G401 (cell line): ENCODE data around the gene OTUD4. TPM values are rescaled to one million over a fixed set of nuclear protein-coding genes. Genes with fewer than 3 reads are reported as not detected.
"Not testable (repeated sequence)": the region's sequence is repeated elsewhere in the genome, so short reads cannot be mapped to it uniquely, and the experiment has no call there.

Experiments used
- DNase-seq: peaks from one replicate; pipeline ENCODE4 v3.0.0-alpha.2; 2015; ENCODE audit warnings: low spot score
- in situ Hi-C: cut with HindIII; loops from 2 replicates; pipeline ENCODE4 v1.10.0; 2016; ENCODE audit warnings: low sequenced_read_pairs, mixed read lengths
- total RNA-seq: library from RNA; depleted of rRNA; stranded (reverse); fragments of >200 nt; shearing (Covaris generic); gene quantifications from 2 replicates; pipeline ENCODE4 v1.2.3, GENCODE V29; 2014

Gene OTUD4
- total RNA-seq, 1 experiment from 2014 or later: 15.6 TPM

- no peak for DNase-seq
- in situ Hi-C loops: no loop called here
Observed at GRCh38 chr4:145182222-145182621, 1.8 kb upstream of the OTUD4 start.

DNA sequence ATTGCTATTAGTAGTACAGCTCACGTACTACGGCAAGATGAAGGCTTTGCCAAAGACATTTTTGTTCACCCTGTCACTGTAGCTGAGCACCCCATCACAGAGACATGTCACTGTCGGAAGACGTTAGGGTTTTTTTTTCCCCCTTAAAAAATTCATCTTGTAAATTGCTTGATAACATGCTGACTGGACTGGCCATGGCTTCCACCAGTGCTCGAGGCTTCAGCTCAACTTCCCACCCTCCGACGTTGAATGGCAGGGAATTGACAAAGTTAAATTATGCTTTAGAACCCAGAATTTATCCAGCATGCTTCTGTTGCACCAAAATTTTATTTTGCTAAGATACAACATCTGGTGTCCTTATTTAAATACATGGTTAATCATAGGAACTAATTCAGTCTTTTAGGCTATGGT is 707 bp upstream of the OTUD4 start:
- in situ Hi-C loops: no loop called here

GRCh38 chr4:145179861-145180297 is 510 bp downstream of the OTUD4 start:
- in situ Hi-C loops, DNase-seq: not testable (repeated sequence)

More for the DNA sequence above, 707 bp upstream of the OTUD4 start:
- DNase-seq: no peak

DNA sequence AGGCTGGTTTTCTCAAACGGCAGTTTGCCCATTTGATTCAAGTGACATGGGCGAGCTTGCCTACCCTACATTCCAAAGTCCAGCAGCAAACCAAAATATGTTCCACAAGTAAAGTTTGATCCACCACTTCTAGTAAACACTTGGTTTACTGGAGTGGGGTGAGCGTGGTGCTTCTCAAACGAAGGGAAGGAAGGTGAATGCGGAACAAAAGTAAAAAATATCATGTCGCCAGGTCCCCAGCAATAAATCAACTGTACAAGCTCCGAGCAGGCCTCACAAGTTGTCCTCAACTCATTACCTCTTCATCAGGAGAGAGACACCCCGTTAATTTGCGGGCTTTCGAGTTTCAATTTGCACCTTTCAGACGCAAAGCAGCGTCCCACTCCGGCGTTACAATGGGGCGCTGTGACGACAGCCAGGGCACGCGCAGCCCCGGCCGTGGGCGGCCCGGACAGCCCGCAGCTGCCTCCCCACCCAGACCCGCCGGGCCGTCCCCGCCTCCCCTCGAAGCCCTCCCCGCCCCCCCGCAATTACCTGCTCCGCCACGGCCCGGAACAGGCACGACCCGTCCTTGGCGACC is 1.0 kb downstream of the OTUD4 start:
- DNase-seq: peak; percentile 52
- in situ Hi-C loops: no loop called here

- peak; percentile 50 for DNase-seq
- in situ Hi-C loops: no loop called here
Observed at GRCh38 chr4:145178740-145179280, 1.6 kb downstream of the OTUD4 start.

GRCh38 chr4:145177906-145178538 is 2.4 kb downstream of the OTUD4 start:
- in situ Hi-C loops: no loop called here
- peak; percentile 47 for DNase-seq

DNA sequence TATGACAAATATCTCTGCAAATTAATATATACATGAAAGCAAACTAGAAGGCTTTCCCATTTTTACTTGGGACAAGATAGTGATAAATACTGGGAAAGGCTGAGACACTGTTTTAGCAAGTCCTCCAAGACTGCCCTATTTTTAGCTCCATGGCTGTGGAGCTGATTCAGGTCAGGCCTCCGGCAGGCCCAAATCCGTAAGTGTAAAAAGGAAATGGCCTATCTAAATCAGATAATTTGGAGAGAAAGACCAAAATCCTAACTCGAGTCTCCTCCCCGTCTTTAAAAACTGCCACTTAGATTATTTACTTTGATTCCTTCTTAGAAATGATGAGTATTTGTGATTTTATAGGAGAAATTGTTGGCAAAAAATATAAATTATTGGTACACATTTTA is 2.9 kb downstream of the OTUD4 start:
- DNase-seq: peak; percentile 63
- in situ Hi-C loops: no loop called here

- in situ Hi-C loops: no loop called here
- DNase-seq: no peak
Observed at GRCh38 chr4:145176641-145177432, 3.6 kb downstream of the OTUD4 start.

DNA sequence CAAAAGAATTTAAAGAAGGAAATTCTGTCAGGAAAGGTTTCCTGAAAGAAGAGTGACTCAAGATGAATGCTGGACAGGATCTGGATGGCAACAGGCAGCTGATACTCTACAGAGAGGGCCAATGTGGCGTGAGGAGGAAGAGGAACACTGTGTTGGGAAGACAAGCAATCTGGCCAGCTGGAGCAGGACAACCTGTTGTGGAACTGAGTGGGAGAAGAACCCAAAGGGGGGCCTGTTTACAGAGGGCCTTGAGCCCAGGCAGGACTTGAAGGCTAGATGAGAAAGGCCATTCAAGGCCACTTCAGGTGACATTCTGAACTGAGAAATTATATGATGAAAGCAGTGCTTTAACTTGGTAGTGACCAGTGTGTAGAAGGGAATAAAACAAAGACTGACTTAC is 8.5 kb downstream of the OTUD4 start:
- no peak for DNase-seq
- in situ Hi-C loops: no loop called here

GRCh38 chr4:145170223-145170622 is 10.2 kb downstream of the OTUD4 start:
- in situ Hi-C loops: no loop called here
- DNase-seq: no peak

DNA sequence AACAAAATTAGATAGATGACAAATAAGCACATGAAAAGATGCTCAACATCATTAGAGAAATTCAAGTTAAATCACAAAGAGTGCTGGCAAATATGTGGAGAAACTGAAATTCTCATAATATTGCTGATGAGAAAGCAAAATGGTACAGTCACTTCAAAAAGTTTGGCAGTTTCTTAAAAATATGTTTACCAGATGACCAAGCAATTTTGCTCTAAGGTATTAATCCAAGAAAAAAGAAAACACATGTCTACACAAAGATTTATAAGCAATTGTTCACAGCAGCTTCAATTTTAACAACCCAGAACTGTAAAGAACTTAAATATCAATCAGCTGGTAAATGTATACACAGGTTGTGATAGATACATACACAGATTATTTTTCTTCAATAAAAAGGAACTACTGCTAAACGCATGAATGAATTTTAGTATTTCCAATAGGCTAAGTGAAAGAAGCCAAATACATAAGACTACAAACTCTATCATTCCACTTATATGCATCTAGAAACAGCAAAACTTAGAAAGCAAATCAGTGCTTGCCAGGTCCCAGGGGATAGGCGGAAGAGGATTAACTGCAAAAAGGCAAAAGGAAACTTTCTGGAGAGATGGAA is 11.7 kb downstream of the OTUD4 start:
- DNase-seq: no peak
- in situ Hi-C loops: no loop called here

DNA sequence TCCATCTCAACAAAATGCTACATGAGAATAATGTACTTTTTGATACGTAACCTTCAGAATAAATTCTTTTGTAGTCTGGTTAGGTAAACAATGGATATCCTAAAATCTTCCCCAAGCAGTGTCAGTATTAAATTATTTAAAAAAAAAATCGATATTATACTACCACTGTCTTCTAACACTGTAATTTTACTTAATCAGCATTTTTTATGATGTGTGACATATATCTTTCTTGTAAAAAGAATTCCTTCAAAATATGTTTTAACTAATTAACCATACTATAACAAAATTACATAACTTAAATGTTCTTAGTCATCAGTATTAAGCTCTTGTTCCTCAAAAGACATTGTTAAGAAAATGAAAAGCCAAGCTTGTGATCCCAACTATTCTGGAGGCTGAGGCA is 12.5 kb downstream of the OTUD4 start:
- DNase-seq: no peak
- in situ Hi-C loops: no loop called here

DNA sequence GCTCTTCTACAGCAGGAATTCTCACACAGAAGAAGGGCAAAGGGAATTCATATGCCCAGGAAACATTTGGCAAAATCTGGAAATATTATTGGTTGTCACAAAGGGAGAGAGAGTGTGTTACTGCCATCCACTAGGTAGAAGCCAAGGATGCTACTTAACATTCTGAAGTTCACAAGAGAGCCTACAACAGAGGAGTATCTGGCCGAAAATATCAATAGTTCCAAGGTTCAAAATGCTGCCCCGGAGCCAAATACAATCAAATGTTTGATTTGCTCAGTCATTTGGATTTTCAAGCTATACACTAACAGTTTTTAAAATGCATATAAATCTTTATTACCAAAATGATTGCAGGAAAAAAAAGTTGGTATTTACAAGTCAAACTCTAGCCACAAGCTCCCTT is 18.8 kb downstream of the OTUD4 start:
- in situ Hi-C loops: no loop called here
- no peak for DNase-seq

DNA sequence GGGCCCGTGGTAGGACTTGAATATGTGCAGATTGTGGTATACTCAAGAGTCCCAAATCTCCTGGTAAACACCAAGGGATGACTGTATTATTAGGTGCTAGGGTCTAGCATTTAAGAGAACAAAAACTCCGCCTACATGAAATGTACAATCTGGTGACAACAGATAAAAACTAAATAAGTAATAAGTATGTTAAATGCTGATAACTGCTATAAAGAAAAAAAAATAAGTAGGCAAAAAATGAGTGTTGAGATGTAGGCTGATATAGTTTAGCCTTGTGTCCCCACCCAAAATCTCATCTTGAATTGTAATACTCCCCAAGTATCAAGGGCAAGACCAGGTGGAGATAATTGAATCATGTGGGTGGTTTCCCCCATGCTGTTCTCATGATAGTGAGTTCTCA is 23.4 kb downstream of the OTUD4 start:
- in situ Hi-C loops: no loop called here
- DNase-seq: no peak

DNA sequence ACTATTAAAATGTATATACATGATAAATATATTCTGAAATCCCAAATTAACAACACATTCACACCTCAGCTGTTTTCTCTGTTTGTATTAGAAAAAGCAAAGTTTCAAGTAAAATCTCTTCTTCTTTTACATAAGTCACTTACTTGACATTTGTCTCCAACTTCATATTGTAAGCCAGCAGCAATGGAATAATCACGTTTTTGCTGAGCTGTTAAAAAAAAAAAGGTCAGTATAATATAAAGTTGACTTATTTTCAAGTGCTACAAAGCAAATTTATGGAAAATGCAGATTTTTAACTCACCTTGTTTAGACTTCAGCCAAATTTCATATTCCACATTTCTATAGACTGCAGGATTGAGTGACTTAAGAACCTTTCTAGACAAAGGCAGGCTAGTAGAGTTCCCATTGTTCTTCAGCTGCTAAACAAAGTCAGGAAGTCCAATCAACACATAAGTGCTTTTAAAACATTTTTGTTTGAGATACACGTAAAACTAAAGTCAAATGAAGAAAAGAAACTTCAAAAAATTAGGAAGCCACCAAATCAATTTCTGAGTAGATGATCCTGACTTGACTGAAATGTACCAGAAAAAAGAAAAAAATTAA is 25.0 kb downstream of the OTUD4 start:
- in situ Hi-C loops: no loop called here
- DNase-seq: no peak

- in situ Hi-C loops: no loop called here
Observed at GRCh38 chr4:145154573-145154972, 25.8 kb downstream of the OTUD4 start.

DNA sequence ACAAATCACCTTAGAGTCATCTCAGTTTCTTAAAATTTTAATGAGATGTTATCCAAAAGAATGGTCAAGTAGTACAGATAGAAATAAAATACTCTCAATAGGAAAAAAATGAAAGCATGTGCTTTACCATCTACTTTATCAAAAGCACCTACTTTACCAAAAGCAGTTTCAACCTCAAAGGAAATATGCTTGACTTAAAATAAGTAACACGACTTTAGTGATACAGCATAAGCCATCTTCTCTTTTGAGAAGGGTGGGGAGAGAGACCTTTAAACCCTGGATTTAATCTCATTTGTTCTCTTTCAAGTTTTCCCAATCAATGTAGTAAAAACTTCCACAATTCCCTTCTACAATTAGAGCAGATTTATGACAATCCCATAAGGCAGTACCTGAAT is 26.5 kb downstream of the OTUD4 start:
- in situ Hi-C loops: no loop called here

More at GRCh38 chr4:145154573-145154972, 25.8 kb downstream of the OTUD4 start:
- DNase-seq: peak; percentile 46

GRCh38 chr4:145153181-145153903 is 27.0 kb downstream of the OTUD4 start:
- DNase-seq: no peak
- in situ Hi-C loops: no loop called here

More for the DNA sequence above, 26.5 kb downstream of the OTUD4 start:
- DNase-seq: no peak

- in situ Hi-C loops: no loop called here
- no peak for DNase-seq
Observed at GRCh38 chr4:145148980-145149379, 31.4 kb downstream of the OTUD4 start.
